ENCODE results near the gene SNX19. TPM values are rescaled to one million over a fixed set of nuclear protein-coding genes. Genes with fewer than 3 reads are reported as not detected.
"Not testable (repeated sequence)": the region's sequence is repeated elsewhere in the genome, so short reads cannot be mapped to it uniquely, and the experiment has no call there.

Gene SNX19, protein sequence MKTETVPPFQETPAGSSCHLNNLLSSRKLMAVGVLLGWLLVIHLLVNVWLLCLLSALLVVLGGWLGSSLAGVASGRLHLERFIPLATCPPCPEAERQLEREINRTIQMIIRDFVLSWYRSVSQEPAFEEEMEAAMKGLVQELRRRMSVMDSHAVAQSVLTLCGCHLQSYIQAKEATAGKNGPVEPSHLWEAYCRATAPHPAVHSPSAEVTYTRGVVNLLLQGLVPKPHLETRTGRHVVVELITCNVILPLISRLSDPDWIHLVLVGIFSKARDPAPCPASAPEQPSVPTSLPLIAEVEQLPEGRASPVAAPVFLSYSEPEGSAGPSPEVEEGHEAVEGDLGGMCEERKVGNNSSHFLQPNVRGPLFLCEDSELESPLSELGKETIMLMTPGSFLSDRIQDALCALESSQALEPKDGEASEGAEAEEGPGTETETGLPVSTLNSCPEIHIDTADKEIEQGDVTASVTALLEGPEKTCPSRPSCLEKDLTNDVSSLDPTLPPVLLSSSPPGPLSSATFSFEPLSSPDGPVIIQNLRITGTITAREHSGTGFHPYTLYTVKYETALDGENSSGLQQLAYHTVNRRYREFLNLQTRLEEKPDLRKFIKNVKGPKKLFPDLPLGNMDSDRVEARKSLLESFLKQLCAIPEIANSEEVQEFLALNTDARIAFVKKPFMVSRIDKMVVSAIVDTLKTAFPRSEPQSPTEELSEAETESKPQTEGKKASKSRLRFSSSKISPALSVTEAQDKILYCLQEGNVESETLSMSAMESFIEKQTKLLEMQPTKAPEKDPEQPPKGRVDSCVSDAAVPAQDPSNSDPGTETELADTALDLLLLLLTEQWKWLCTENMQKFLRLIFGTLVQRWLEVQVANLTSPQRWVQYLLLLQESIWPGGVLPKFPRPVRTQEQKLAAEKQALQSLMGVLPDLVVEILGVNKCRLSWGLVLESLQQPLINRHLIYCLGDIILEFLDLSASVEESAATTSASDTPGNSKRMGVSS
- total RNA-seq = 46.6 TPM

DNA sequence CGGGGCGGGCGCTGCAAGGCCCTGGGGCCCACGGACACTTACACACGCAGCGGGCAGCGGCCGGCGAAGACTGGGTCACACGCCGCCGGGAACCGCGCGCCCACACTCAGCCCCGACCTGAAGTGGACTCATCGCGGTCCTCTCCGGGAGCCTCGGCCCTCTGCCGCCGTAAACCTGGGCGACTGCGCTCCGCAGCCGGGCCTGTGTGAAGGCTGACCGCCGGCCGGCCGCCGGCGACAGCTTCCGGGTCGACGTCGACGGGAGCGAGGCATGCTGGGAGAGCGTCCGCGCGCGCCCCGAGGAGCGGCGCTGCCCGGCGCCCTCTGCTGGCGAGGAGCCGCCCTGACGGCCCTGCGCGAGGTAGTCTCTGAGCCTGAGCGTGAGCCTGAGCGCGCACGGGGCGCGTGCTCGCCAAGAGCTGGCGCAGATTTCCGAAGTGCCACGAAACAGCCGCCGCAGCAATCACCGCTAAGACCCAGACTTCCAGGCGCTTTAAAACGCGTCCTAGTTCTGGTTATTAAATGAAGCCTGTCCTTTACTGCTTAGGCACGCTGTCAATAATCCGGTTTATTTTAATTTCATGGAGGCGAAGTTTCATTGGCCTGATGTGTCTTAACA lies at the start of gene SNX19:
Gene SNX19, minus strand, starts transcription at position 242 of the 618 bp plus-strand sequence. CDS start 540 bp downstream, outside the sequence.
- no peaks in the 10 kb centered on the region for H3K27me3 ChIP-seq (ENCODE audit: insufficient read depth, low read length)
- peak within 1 kb of the TSS; percentile 66 for H3K4me3 ChIP-seq (ENCODE audit: low read length)
- peaks cover 18% of the 10 kb centered on the region for H3K4me1 ChIP-seq (ENCODE audit: insufficient read depth, low read length)
- H3K9me3 ChIP-seq (ENCODE audit: low read depth, low read length) = no peaks in the 10 kb centered on the region

DNA sequence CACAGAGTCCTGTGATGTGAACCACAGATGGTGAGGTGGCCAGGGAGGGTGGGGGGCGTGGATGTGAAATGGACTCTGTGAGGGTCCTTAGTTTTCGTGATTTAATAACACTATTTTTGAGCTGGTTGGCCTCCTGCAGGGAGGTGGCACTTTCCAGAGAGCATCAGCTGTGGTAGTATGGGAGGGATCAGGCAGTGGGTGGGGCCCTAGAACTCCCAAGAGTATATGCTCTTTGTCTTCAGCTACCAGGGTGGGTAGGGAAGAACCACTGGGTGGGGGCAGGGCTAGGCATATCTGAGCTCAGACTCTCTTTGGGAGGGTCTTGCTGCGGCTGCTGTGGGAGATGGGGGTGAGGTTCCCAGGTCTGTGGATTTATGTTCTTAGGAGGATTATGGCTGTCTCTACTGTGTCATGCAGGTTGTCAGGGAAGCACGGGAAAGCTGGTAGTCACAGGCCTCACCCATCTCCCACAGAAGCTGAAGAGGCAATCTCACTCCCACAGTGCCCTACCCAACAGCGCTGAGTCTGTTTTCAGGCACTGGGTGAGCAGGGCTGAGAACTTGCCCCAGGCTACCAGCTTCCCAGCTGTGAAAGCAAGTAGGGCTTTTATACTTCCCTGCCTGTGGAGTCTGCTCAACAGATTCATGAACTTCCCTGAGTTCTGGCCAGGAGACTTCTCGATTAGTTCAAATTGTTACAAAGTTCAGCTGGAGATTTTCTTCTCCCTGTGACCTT lies 47.9 kb upstream of the SNX19 start:
- no peak overlapping the region for H3K4me3 ChIP-seq (ENCODE audit: low read length)
- no peaks in the 10 kb centered on the region for H3K4me1 ChIP-seq (ENCODE audit: insufficient read depth, low read length)
- no peaks in the 10 kb centered on the region for H3K9me3 ChIP-seq (ENCODE audit: low read depth, low read length)
- H3K27me3 ChIP-seq (ENCODE audit: insufficient read depth, low read length) = no peaks in the 10 kb centered on the region

DNA sequence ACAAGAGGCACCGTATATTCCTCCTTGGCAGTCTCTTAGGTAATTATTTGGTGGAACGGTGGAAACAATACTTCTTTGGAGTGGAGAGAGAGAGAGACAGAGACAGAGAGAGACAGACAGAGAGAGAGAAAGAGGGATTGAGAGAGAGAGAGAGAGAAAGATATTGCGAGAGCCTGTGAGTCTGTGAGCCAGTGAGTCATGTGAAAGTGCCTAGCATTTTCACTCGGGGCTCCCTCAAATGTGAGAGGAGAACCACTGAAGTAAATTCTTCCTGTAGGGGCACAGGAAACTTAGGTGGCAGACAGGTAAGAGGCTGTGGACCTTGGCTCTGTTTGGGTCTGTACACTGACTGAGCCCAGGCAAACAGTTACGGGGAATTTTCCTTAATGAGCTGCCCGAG lies 31.6 kb upstream of the SNX19 start:
- Histone ChIP-seq H3K4me3 (ENCODE audit: low read length) (no peak overlapping the region), H3K4me1 (ENCODE audit: insufficient read depth, low read length) (no peaks in the 10 kb centered on the region), H3K27me3 (ENCODE audit: insufficient read depth, low read length) (no peaks in the 10 kb centered on the region), H3K9me3 (ENCODE audit: low read depth, low read length) (no peaks in the 10 kb centered on the region)

DNA sequence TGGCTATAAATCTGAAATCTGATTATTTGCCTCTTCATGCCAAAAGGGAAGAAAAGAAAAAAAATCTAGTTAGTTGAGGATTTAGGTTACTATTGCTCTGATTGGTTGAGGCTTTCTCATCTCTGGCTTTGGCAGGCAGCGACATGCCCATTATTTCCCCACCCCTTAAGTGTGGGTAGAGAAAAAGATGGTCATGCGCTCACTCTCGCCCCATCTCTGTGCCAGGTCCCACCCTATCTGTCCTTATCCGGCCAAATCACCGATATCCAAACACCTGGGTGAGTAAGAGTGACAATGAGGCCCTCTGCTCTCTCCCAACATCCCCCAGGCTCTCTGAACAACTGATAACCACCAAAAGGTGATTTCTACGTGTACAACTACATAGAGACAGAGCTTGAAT lies 31.2 kb upstream of the SNX19 start:
- H3K4me1 ChIP-seq (ENCODE audit: insufficient read depth, low read length) = no peaks in the 10 kb centered on the region
- no peaks in the 10 kb centered on the region for H3K27me3 ChIP-seq (ENCODE audit: insufficient read depth, low read length)
- H3K9me3 ChIP-seq (ENCODE audit: low read depth, low read length) = no peaks in the 10 kb centered on the region
- H3K4me3 ChIP-seq (ENCODE audit: low read length) = no peak overlapping the region

DNA sequence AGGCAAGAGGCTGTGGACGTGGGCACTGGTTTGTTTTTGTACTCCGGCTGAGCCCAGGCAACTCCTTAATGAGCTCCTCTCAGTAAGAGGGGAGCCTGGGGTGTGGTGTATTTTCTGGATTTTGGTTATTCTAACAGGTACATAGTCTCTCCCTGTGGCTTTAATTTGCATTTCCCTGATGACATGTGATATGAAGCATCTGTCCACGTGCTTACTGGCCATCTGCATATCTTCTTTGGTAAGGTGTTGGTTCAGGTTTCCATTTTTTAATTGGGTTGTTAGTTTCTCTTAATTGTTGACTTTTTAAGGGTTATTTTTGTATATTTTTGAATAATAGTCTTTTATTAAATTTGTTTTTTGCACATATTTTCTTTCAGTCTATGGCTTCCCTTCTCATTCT lies 30.8 kb upstream of the SNX19 start:
- H3K4me1 ChIP-seq (ENCODE audit: insufficient read depth, low read length) = no peaks in the 10 kb centered on the region
- no peaks in the 10 kb centered on the region for H3K27me3 ChIP-seq (ENCODE audit: insufficient read depth, low read length)
- H3K4me3 ChIP-seq (ENCODE audit: low read length) = no peak overlapping the region
- no peaks in the 10 kb centered on the region for H3K9me3 ChIP-seq (ENCODE audit: low read depth, low read length)

DNA sequence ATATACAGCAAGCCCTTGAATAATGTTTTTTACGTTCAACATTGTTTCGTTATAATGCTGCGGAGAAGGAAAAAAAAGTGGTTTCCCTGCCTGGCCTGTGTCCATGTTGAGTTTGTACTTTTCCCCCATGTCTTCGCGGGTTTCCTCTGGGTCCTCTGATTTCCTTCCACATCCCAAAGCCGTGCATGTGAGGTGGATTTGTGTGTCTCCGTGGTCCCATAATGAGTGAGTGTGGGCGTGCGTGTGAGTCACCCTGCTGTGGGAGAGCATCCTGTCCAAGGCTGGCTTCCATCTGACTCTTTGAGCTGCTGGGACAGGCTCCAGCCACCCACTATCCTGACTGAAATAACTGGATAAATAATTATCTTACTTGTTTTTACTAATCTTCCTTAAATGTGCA lies 29.6 kb upstream of the SNX19 start:
- Histone ChIP-seq H3K4me3 (ENCODE audit: low read length) (no peak overlapping the region), H3K4me1 (ENCODE audit: insufficient read depth, low read length) (no peaks in the 10 kb centered on the region), H3K9me3 (ENCODE audit: low read depth, low read length) (no peaks in the 10 kb centered on the region), H3K27me3 (ENCODE audit: insufficient read depth, low read length) (no peaks in the 10 kb centered on the region)

DNA sequence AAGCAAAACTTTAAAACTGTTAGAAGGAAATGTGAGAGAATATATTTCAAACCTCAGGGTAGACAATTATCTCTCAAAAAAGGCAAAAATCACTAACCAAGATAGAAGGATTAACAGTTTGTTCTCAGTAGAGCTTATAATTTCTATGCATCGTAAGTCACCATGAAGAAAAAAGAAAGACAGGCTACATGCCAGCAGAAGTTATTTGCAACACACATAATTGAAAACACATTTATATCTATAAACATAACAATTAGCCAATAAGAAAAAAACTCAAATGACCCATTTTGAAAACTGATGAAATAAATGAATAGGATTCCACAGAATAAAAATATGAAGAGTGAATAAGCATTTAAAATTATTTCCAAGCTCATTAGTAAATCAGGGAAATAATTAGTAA lies 24.4 kb upstream of the SNX19 start:
- Histone ChIP-seq H3K9me3 (ENCODE audit: low read depth, low read length) (no peaks in the 10 kb centered on the region), H3K27me3 (ENCODE audit: insufficient read depth, low read length) (no peaks in the 10 kb centered on the region), H3K4me3 (ENCODE audit: low read length) (no peak overlapping the region), H3K4me1 (ENCODE audit: insufficient read depth, low read length) (no peaks in the 10 kb centered on the region)

DNA sequence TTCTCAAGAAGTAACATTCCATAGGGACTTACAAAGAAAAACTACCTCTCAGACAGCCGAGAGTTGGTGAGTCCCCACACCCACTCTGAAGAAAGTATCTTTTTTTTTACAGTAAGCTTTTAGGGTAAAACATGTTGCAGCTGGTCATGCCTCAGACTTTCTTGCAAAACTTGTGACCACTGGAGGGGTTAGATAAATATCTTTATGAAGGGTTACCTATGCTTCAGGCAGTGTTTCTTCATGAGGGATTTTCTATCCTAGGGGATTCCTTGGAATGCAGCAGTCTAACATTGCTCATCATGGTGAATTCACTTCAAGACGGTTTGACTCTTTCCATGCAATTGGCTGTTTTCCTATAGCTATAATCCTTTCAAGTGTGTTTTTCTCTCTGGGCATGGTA lies 20.8 kb upstream of the SNX19 start:
- Histone ChIP-seq H3K4me3 (ENCODE audit: low read length) (no peak overlapping the region), H3K27me3 (ENCODE audit: insufficient read depth, low read length) (no peaks in the 10 kb centered on the region), H3K4me1 (ENCODE audit: insufficient read depth, low read length) (no peaks in the 10 kb centered on the region), H3K9me3 (ENCODE audit: low read depth, low read length) (no peaks in the 10 kb centered on the region)

DNA sequence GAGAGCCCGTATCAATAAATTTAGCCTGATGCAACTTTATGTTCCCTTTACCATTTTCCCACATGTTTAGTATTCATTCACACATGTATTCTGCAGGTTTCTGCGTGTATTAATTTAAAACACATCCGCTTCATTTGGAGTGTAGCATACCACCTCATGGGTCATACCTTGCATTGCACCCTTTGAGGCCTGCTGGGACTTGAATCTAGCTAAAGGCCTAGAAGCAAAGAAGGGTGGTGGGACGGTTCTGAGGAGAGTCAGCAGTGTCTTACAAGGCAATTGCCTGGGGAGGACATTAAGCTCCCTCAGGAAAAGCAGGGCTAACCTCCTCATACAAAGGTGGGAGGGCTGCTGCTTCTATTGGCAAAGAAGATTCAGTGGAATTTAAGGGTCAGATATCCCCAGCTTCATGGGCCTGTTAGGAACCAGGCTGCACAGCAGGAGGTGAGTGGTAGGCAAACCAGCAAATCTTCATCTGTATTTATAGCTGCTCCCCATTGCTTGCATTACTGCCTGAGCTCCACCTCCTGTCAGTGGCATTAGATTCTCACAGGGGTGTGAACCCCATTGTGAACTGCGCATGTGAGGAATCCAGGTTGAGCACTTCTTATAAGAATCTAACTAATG lies 15.9 kb upstream of the SNX19 start:
- no peak overlapping the region for H3K4me3 ChIP-seq (ENCODE audit: low read length)
- H3K27me3 ChIP-seq (ENCODE audit: insufficient read depth, low read length) = no peaks in the 10 kb centered on the region
- H3K9me3 ChIP-seq (ENCODE audit: low read depth, low read length) = no peaks in the 10 kb centered on the region
- no peaks in the 10 kb centered on the region for H3K4me1 ChIP-seq (ENCODE audit: insufficient read depth, low read length)

DNA sequence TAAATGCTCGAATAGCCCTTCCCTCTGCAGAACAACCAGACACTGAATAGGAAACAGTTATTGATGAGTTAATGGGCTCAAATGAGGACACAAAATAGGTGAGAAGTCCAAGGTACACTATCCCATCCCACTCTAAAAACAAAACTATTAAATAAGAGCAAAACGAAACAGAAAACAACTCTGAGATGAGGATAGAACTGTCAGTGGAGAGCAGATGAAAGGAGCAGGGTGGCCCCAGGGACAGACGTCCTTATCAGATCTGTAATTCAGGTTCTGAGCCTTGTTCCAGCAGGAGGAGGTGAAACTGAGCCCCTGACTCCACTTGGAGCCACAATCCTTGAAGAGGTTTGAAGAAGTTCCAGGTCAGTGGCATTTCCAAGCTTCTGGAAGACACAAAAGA lies 8.5 kb upstream of the SNX19 start:
- H3K4me3 ChIP-seq (ENCODE audit: low read length) = no peak overlapping the region
- H3K27me3 ChIP-seq (ENCODE audit: insufficient read depth, low read length) = no peaks in the 10 kb centered on the region
- no peaks in the 10 kb centered on the region for H3K4me1 ChIP-seq (ENCODE audit: insufficient read depth, low read length)
- H3K9me3 ChIP-seq (ENCODE audit: low read depth, low read length) = no peaks in the 10 kb centered on the region

DNA sequence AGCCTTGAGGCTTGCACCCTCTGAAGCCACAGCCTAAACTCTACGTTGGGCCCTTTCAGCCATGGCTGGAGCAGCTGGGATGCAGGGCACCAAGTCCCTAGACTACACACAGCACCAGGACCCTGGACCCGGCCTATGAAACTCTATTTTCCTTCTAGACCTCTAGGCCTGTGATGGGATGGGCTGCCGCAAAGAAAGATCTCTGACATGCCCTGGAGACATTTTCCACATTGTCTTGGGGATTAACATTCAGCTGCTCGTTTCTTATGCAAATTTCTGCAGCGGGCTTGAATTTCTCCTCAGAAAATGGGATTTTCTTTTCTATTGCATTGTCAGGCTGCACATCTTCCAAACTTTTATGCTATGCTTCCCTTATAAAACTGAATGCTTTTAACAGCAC lies 4.3 kb upstream of the SNX19 start:
- not testable (repeated sequence) for H3K4me3 ChIP-seq (ENCODE audit: low read length); H3K9me3 ChIP-seq (ENCODE audit: low read depth, low read length); H3K27me3 ChIP-seq (ENCODE audit: insufficient read depth, low read length); H3K4me1 ChIP-seq (ENCODE audit: insufficient read depth, low read length)

DNA sequence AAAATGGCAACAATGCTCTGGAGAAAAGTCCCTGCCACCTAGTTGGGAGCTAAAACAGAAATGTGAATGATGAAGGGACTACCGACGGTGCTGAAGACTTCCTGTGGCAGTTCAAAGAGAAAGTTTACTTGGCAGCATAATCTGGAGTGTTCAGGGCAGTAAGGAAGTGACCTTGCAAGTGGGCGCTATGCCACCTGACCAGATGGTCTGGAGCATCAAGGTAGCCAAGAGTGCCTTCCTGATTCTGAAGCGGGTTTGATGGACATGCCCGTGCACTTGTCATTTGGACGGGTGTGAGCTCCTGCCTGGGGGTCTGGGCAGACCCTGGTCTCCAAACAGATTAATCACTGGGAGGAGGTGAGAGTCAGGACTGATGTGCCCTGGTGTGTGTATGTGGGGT lies 1.8 kb upstream of the SNX19 start:
- Histone ChIP-seq H3K27me3 (ENCODE audit: insufficient read depth, low read length) (no peaks in the 10 kb centered on the region), H3K9me3 (ENCODE audit: low read depth, low read length) (no peaks in the 10 kb centered on the region), H3K4me3 (ENCODE audit: low read length) (no peak overlapping the region), H3K4me1 (ENCODE audit: insufficient read depth, low read length) (peaks cover 18% of the 10 kb centered on the region)

DNA sequence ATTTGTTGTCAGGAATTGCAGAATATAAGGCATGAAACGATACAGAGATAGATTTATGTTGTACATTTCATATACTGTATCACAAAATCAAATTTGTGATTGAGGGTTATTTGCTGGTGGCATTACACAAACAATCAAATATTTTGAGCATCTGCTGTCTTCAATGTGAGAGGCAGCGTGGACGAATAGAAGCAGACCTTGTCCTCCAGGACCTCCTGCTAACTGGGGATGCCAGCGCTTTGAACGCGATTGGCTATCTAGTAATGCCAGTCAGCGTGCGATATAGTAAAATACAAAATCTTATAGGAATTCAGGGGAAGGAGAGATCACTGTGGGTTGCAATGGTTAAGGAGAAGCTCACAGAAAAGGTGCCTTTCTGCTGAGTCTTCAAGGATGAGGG lies 631 bp upstream of the SNX19 start:
- Histone ChIP-seq H3K4me1 (ENCODE audit: insufficient read depth, low read length) (peaks cover 18% of the 10 kb centered on the region), H3K4me3 (ENCODE audit: low read length) (peak overlapping the region; percentile 66), H3K27me3 (ENCODE audit: insufficient read depth, low read length) (no peaks in the 10 kb centered on the region), H3K9me3 (ENCODE audit: low read depth, low read length) (no peaks in the 10 kb centered on the region)

DNA sequence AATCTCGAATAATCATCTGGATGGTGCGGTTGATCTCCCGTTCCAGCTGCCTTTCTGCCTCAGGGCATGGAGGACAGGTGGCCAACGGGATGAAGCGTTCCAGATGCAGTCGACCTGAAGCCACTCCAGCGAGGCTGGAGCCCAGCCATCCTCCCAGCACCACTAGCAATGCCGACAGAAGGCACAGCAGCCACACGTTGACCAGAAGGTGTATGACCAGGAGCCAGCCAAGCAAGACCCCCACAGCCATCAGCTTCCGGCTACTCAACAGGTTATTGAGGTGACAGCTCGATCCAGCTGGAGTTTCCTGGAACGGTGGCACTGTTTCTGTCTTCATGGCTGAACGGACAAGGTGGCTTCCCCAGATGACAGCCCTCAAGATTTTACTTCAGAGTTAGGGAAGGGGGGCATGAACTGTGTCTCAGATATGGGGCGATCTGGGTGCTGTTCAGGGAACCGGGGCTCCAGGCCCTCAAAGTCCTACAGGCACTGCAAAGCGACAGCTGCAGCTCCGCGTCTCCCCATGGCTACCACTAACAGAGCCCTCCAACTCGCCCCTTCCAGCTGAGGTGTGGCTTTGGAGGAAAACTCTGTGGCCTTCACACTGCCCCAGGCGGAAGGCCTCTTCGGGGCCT lies 559 bp downstream of the SNX19 start:
- Histone ChIP-seq H3K9me3 (ENCODE audit: low read depth, low read length) (no peaks in the 10 kb centered on the region), H3K4me1 (ENCODE audit: insufficient read depth, low read length) (peaks cover 18% of the 10 kb centered on the region), H3K4me3 (ENCODE audit: low read length) (peak overlapping the region; percentile 66), H3K27me3 (ENCODE audit: insufficient read depth, low read length) (no peaks in the 10 kb centered on the region)

All from mononuclear cell (primary cell).